Stimulated activated CD8-positive, alpha-beta memory T cell treated with anti-CD3 and anti-CD28 coated beads, Interleukin-4, amount 100 ng/mL, for 24 hours (primary cell): ENCODE measurements around the gene EPSTI1.
"Not testable (repeated sequence)": the region's sequence is repeated elsewhere in the genome, so short reads cannot be mapped to it uniquely, and the experiment has no call there.

Experiments used
- DNase-seq: peaks from one replicate; pipeline ENCODE4 v3.0.0-alpha.2; 2020; ENCODE audit warnings: low read depth

The EPSTI1 gene

DNA sequence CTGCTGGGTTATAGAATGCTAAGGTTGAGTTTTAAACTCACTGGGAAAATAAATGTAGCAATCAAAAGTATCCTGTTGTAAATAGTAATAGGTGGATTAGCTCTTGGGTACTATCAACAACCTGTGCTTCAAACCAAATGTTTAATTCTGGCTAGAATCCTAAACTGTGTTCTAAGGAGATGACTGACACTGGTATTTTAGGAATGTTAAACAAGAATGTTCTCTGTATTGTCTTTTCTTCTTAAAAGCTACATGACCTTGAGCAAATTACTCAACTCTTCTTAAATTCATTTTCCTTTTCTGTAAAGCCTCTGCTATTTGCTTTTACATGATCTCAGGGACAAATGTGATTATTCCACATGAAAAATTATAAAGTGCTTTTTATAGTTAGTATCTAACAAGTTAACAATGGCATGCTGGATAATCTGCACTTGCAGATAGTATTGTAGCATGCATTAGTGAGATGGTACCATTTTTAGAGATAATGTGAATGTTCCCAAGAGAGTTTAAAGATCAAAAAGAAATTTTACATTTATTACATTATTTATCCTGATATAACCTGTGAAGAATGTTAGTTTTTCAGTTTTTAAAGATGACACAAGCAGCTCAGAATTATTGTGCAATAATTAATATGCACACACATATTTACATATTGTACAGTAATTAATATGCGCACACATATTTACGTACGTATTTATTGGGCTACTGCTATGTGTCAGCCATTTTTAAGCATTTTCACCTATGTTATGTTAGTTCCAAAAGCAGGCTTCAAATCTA, 13.6 kb upstream of the EPSTI1 start:
- DNase-seq: no peak

DNA sequence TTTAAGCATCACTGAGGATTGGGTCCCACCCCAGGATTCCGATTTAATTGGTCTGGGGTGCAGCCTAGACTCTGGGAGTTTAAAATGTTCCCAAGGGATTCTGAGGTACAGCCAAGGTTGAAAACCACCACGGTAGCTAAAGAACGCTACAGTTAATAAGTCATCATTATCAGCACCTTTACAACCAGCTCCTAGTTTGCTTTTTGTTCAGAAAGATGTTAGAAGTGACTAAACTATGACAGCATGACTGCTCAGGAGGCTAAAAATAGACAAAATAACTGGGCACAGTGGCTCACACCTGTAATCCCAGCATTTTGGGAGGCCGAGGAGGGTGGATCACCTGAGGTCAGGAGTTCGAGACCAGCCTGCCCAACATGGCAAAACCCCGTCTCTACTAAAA, 11.7 kb upstream of the EPSTI1 start:
- DNase-seq: no peak

DNA sequence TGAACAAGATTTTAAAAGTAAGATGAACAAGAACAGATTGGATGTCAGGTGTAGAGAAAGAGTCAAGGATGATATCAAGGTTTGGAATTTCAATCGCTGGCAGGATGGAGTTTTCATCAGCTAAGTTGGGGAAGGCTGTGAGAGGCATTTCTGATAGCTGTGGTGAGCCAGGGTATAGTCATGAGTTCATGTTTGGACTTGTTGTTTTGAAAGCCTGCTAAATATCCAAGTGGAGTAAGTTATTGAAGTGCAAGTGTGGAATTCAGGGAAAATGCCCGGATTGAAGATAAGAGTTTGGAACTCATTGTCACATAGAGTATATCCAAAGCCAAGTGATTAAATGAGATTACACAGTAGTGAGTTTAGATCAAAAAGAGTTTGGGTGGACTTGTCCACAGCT, 11.0 kb upstream of the EPSTI1 start:
- no peak for DNase-seq

- no peak for DNase-seq
Observed at GRCh38 chr13:43002021-43002420, 10.0 kb upstream of the EPSTI1 start.

- no peak for DNase-seq
Observed at GRCh38 chr13:43000676-43001075, 8.6 kb upstream of the EPSTI1 start.

DNA sequence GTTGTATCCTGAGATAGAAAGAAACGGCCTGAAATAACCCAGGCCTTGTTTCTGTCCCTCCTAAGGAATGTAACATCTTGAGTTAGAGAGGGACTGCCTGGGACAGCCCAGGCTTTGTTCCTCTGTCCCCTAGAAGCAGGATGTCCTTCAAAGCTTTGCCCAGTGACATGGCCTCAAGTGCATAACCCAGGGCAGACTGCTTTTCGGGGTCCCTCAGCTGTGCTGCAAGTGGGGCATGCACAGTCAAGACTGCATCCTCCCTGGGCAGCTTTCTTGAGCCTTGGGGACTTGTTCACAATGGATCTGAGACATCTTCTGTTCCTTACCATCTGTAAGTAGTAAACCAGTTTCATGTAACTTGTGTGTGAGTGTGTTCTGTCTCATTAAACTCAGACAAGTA, 7.5 kb upstream of the EPSTI1 start:
- DNase-seq: no peak

DNA sequence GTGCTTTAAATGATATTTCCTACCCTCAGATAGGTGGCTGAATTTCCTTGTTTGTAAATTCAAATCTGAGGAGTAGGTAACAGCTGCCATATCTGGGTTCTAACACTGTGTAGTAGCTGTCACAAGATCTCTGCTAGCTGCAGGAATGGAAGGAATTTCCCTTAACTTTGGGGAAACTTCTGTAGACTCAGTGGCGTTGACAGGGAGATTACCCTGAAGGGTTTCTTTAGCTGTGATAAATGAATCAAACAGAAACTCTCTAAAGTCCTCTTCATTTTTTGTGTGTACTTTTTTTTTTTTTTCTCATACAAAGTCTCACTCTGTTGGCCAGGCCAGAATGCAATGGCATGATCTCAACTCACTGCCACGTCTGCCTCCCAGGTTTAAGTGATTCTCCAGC, 5.3 kb upstream of the EPSTI1 start:
- no peak for DNase-seq

DNA sequence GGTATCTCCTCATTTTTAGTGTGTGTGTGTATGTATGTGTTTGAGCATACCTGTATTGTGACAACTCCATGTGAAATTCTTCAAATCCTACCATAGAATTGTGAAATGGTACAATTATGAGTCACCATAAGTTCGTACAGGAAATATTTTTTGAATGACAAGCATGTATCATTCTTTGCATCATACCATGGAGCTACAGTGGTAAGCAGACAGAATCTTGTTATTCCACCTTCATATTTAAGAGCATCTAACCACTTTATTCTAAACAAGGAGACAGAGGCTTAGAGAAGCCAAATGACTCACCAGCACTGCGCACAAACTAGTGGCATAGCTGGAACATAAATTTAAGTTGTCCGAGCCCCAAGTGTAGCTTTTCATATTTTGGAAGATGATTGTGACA, 4.5 kb upstream of the EPSTI1 start:
- no peak for DNase-seq

- no peak for DNase-seq
Observed at GRCh38 chr13:42994878-42995277, 2.8 kb upstream of the EPSTI1 start.

- DNase-seq: no peak
Observed at GRCh38 chr13:42992764-42993122, 702 bp upstream of the EPSTI1 start.

- DNase-seq: not testable (repeated sequence)
Observed at GRCh38 chr13:42991233-42991897, 676 bp downstream of the EPSTI1 start.

DNA sequence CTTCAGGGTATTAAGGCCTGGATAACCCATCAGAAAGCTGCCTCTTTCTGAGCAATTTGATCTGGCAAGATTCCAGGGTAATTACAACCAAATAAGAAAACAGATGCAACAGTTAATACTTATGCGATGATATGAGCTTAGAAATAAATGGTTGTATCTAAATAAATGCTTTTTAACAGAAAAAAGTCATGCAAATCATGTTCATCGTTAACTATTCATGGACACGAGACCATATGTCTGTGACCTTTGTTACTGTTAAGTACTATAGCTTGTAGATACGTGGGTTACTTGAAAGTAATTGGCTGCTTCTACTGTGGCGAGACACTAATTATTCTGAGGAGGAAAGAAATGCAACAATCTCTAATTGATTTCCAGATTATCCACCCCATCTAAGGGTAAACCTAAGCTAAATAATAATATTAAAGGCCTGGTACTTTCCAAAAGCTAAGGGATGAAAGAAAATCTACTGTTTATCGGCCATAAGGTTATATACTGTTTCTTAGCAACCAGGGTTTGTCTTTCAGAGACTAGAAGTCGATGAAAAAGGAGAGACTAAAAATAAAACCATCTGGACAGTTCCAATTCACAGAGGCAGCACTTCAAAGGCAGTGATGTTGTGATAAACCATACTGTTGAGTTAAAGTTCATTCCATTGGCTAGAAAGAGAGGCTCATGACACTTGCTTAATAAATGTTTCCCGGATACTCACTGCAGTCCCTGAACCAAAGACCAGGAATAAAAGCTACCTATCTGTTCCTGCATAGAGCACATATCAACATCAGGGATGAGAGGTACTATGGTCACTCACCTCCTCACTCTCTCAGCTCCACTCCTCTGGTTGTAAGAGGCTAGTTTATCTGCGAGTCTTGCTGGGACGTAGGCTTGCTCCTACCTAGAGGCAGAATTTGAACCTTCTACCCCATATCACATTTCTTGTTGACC, 1.5 kb downstream of the EPSTI1 start:
- DNase-seq: no peak

DNA sequence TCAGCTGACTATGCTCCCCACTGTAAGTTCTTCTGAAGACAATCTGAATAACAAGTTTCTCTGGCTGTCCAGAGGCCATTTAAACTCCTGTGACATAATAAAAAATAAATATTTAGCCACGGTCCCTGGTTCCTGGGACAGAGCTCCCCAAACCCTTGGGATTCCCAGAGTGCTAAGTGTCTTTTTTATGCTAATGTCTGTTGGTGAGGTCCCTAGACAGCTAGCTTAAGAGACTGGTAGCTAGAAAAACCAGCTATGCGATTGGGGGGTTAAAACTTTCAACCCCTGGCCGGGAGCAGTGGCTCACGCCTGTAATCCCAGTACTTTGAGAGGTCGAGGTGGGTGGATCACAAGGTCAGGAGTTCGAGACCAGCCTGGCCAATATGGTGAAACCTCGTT, 5.9 kb downstream of the EPSTI1 start:
- DNase-seq: no peak

DNA sequence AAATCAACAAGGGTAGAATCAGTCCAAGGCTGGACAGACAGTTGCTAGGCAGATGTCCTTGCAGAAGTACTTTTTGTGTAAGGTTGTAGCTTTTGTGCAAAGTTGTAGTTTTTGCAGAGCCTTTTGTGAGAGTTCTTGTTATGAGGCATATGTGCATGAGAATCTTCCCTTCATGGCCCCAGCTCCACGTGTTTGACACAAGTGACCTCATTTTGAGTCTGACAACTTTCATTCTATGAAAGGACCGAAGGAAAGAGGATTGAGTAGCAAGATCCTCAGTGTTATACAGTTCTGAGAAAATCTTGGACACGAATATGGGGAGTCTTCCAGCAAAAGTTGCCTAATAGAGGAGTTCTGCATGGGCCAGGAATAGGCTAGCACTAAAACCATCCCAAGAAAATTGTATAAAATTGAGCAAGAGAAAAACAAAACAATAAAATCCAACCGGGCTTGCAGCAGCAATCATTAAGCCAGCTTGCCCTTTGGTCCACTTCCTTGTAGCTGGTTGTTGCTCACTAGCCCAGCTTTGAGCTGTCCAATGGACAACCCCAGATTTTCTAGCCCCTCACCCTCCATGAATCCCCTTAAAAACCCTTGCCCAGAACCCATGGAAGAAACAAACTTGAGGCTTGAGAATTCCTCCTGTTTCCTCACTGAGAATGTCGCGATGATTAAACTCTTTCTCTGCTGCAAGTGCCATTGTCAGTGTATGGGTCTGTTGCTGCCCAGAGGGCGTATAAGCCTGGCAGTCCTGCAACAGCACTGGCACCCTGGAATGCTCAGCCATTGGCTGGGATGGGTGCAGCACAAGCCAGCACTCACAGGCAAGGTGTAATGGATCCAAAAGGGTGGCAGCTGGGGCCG, 6.5 kb downstream of the EPSTI1 start:
- DNase-seq: no peak

DNA sequence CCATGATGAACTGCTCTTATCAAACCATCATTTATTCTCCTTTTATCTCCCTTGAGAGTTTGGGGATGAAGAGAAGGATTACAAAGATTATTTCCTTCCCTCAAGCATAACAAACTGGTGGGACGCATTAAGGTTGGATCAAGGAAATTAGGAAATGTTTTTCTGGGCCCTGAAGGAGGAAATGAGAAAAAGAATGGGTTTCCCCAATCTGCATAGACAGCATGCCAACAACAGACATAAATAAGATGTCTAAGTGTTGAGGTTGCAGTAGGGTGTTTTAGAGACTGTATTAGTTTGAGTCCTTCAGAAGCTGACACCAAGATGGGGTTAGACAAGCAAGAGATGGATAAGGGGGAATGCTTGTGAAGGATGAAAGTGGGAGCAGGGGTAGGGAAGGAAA, 7.3 kb downstream of the EPSTI1 start:
- DNase-seq: no peak

- no peak for DNase-seq
Observed at GRCh38 chr13:42984026-42984425, 8.0 kb downstream of the EPSTI1 start.

GRCh38 chr13:42981853-42982252, 10.2 kb downstream of the EPSTI1 start:
- no peak for DNase-seq

GRCh38 chr13:42981317-42981716, 10.7 kb downstream of the EPSTI1 start:
- no peak for DNase-seq

DNA sequence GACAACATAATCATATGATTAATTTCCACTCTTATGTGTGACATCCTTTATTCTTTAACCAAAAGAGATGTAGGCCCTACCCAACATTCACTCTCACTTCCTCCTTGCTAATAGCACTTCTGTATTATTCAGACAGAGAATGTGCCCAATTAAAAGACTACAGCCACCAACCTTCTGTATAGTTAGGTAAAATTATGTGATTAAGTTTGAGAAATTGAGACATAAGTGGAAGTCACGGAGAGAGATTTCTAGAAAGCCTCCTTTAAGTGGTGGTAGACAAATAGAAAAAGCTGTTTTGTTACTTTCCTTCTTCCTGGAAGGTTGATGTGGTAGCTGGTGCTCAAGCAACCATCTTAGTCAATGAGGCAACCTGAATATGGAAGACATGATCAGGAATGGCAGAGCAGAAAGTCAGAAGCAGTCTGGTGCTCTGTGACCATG, 14.8 kb downstream of the EPSTI1 start:
- no peak for DNase-seq

GRCh38 chr13:42976066-42976465, 16.0 kb downstream of the EPSTI1 start:
- DNase-seq: no peak

- no peak for DNase-seq
Observed at GRCh38 chr13:42973581-42973980, 18.5 kb downstream of the EPSTI1 start.
